ENCODE data around the gene LAG3. TPM values are rescaled to one million over a fixed set of nuclear protein-coding genes. Genes with fewer than 3 reads are reported as not detected.
A peak's percentile ranks its signal among the peaks of the same experiment; 100 is the strongest.

Gene LAG3
- total RNA-seq, 4 donors from 2014 or later = 1.2 to 4.0 (median 2.9) TPM

GRCh38 chr12:6763380-6763779, 8.9 kb upstream of the LAG3 start:
- Histone ChIP-seq H3K4me1 (peaks cover 0 to 40% (median 21%) of the 10 kb centered on the region in 4 donors), H3K36me3 (no peaks in the 10 kb centered on the region), H3K4me3 (peak overlapping the region in 2 of 4 donors; percentile 32 to 43), H3K27ac (peak overlapping the region; percentile 90 to 96 (median 94)), H3K9me3 (no peaks in the 10 kb centered on the region), H3K27me3 (no peaks in the 10 kb centered on the region)
- TF ChIP-seq CTCF (IDR thresholded peaks at IDR 0.05) = no peak
- no peak for TF ChIP-seq EP300 (IDR thresholded peaks at IDR 0.05)
- TF ChIP-seq POLR2A (IDR thresholded peaks at IDR 0.05) = no peak
- WGBS, 2 donors = 54 to 56% methylated on average over 4 of the region's 4 CpGs
- no peak for DNase-seq (ENCODE audit: low spot score in 2 of 2)

- peaks cover 3 to 48% (median 30%) of the 10 kb centered on the region in 4 donors for H3K4me1 ChIP-seq
- 1% methylated on average over 15 to 16 of the region's 16 CpGs for WGBS, 2 donors
Measured at GRCh38 chr12:6764011-6764828, 8.1 kb upstream of the LAG3 start.

GRCh38 chr12:6765048-6765633, 7.2 kb upstream of the LAG3 start:
- no peak for DNase-seq (ENCODE audit: low spot score in 2 of 2)
- Histone ChIP-seq H3K4me3 (peak overlapping the region; percentile 59 to 84 (median 72)), H3K27me3 (no peaks in the 10 kb centered on the region), H3K4me1 (peaks cover 3 to 57% (median 33%) of the 10 kb centered on the region in 4 donors), H3K36me3 (peaks cover 0 to 10% (median 0%) of the 10 kb centered on the region in 3 donors), H3K27ac (peak overlapping the region; percentile 90 to 96 (median 94)), H3K9me3 (no peaks in the 10 kb centered on the region)
- TF ChIP-seq CTCF (IDR thresholded peaks at IDR 0.05) = no peak
- TF ChIP-seq POLR2A (IDR thresholded peaks at IDR 0.05) = no peak
- TF ChIP-seq EP300 (IDR thresholded peaks at IDR 0.05) = no peak
- WGBS, 2 donors = 30 to 38% methylated on average over 7 of the region's 7 CpGs

More at GRCh38 chr12:6764011-6764828, 8.1 kb upstream of the LAG3 start:
- H3K4me3 ChIP-seq = peak overlapping the region in 3 of 4 donors; percentile 7 to 43 (median 32)
- H3K27ac ChIP-seq = peak overlapping the region; percentile 90 to 96 (median 94)
- peak; percentile 80 to 90 for DNase-seq (ENCODE audit: low spot score in 2 of 2)
- TF ChIP-seq CTCF (IDR thresholded peaks at IDR 0.05) = peak in 1 of 5 experiments; percentile 8
- peak; percentile 20 to 55 for TF ChIP-seq POLR2A (IDR thresholded peaks at IDR 0.05)
- peak in 1 of 2 donors; percentile 81 for TF ChIP-seq EP300 (IDR thresholded peaks at IDR 0.05)
- H3K9me3 ChIP-seq = no peaks in the 10 kb centered on the region
- no peaks in the 10 kb centered on the region for H3K27me3 ChIP-seq
- peaks cover 0 to under 1% (median 0%) of the 10 kb centered on the region in 3 donors for H3K36me3 ChIP-seq

- H3K27ac ChIP-seq = peak within 1 kb of the TSS; percentile 90 to 96 (median 95)
- peak within 1 kb of the TSS; percentile 72 to 84 (median 78) for H3K4me3 ChIP-seq
- H3K36me3 ChIP-seq = peaks cover 0 to 17% (median 0%) of the 10 kb centered on the region in 3 donors
- no peak for TF ChIP-seq CTCF (IDR thresholded peaks at IDR 0.05)
- TF ChIP-seq EP300 (IDR thresholded peaks at IDR 0.05) = peak in 1 of 2 donors; percentile 84
- peak; percentile 9 to 70 for TF ChIP-seq POLR2A (IDR thresholded peaks at IDR 0.05)
- peak; percentile 61 to 69 for DNase-seq (ENCODE audit: low spot score in 2 of 2)
- H3K9me3 ChIP-seq = no peaks in the 10 kb centered on the region
- H3K27me3 ChIP-seq = no peaks in the 10 kb centered on the region
- WGBS, 2 donors = 4 to 5% methylated on average over 33 to 39 of the region's 63 CpGs
- H3K4me1 ChIP-seq = peaks cover 3 to 65% (median 33%) of the 10 kb centered on the region in 4 donors
Measured at GRCh38 chr12:6765634-6766581, 6.4 kb upstream of the LAG3 start, which contains the start of gene PTMS. PTMS (plus strand) TSS chr12:6766363; CDS start chr12:6766706, 343 bp downstream.
